IMR-90 (cell line): Measurements from ENCODE around the gene CACNA2D4. TPM values are rescaled to one million over a fixed set of nuclear protein-coding genes. Genes with fewer than 3 reads are reported as not detected.

Experiments used
- ATAC-seq: fragments of 200-7000 bp; cut with Tn5 transposase; 2 replicates; pipeline ENCODE4 v1.9.1; 2020; ENCODE audit warnings: low read depth, mild to moderate bottlenecking, moderate library complexity
- BruUV-seq: library from RNA; stranded (reverse); fragments of 400-500 nt; replicated peaks from 2 replicates; lab custom pipeline; 2021; lab: Mats Ljungman, UMichigan
- CTCF ChIA-PET: fragments of 300-600 bp; formaldehyde crosslinking; extraction: SDS; loops from one replicate; lab custom pipeline; 2021; ENCODE audit warnings: antibody characterized with exemption; lab: Yijun Ruan, JAX
- POLR2A ChIA-PET: fragments of 300-600 bp; sonication (Branson Sonifier 250); formaldehyde crosslinking; loops from one replicate; lab custom pipeline; 2022; ENCODE audit warnings: antibody characterized with exemption; ENCODE audit not compliant: unreplicated experiment; lab: Charles Lee
- DNase-seq: peaks from one replicate; pipeline ENCODE4 v3.0.0; 2013
- H2AFZ ChIP-seq: replicated peaks from 2 replicates; pipeline ENCODE3; 2013; ENCODE audit warnings: low read length, mild to moderate bottlenecking; ENCODE audit not compliant: poor library complexity
- H2AK5ac ChIP-seq: 2 replicates; pipeline ENCODE4 v1.6.1; 2013; ENCODE audit warnings: low read depth, low read length, inconsistent platforms
- H2AK9ac ChIP-seq: replicated peaks from 2 replicates; pipeline ENCODE3; 2013; ENCODE audit warnings: mild to moderate bottlenecking, low read depth, low read length, moderate library complexity; ENCODE audit not compliant: poor library complexity
- H2BK120ac ChIP-seq: 2 replicates; pipeline ENCODE4 v1.6.1; 2013; ENCODE audit warnings: low read depth, low read length, inconsistent platforms
- H2BK15ac ChIP-seq: 3 replicates; pipeline ENCODE4 v1.6.1; 2013; ENCODE audit warnings: low read depth, low read length, inconsistent platforms
- H2BK20ac ChIP-seq: 2 replicates; pipeline ENCODE4 v1.6.1; 2013; ENCODE audit warnings: low read depth, mild to moderate bottlenecking, inconsistent platforms, low read length, moderate library complexity
- H2BK5ac ChIP-seq: 2 replicates; pipeline ENCODE4 v1.6.1; 2013; ENCODE audit warnings: mild to moderate bottlenecking, low read depth, low read length, inconsistent platforms; ENCODE audit not compliant: poor library complexity, severe bottlenecking
- H3K14ac ChIP-seq: replicated peaks from 2 replicates; pipeline ENCODE4 v1.6.1; 2013; ENCODE audit warnings: low read depth, low read length, inconsistent platforms
- H3K18ac ChIP-seq: 2 replicates; pipeline ENCODE4 v1.6.1; 2013; ENCODE audit warnings: low read depth, low read length, control low read depth
- H3K23ac ChIP-seq: 2 replicates; pipeline ENCODE4 v1.6.1; 2013; ENCODE audit warnings: low read depth, low read length, inconsistent platforms
- H3K27ac ChIP-seq: 2 replicates; pipeline ENCODE4 v1.5.1; 2013; ENCODE audit warnings: mild to moderate bottlenecking, control low read depth, low read length; ENCODE audit not compliant: insufficient read depth
- H3K27me3 ChIP-seq: 2 replicates; pipeline ENCODE4 v1.6.1; 2013; ENCODE audit warnings: low read length; ENCODE audit not compliant: control insufficient read depth, insufficient read depth
- H3K36me3 ChIP-seq: 2 replicates; pipeline ENCODE4 v1.6.1; 2013; ENCODE audit warnings: low read length, mixed read lengths; ENCODE audit not compliant: control insufficient read depth, insufficient read depth
- H3K4ac ChIP-seq: 2 replicates; pipeline ENCODE4 v1.6.1; 2013; ENCODE audit warnings: low read depth, low read length, inconsistent platforms
- H3K4me1 ChIP-seq: 2 replicates; pipeline ENCODE4 v1.6.1; 2013; ENCODE audit warnings: low read length, mixed read lengths; ENCODE audit not compliant: control insufficient read depth, insufficient read depth
- H3K4me2 ChIP-seq: 2 replicates; pipeline ENCODE4 v1.6.1; 2013; ENCODE audit warnings: low read depth, mild to moderate bottlenecking, control low read depth, low read length, moderate library complexity
- H3K4me3 ChIP-seq: 2 replicates; pipeline ENCODE4 v1.5.1; 2013; ENCODE audit warnings: low read depth, mild to moderate bottlenecking, control low read depth, low read length, moderate library complexity; ENCODE audit not compliant: insufficient read depth
- H3K56ac ChIP-seq: 2 replicates; pipeline ENCODE4 v1.6.1; 2013; ENCODE audit warnings: low read length, inconsistent platforms; ENCODE audit not compliant: insufficient read depth; ENCODE audit errors: extremely low read depth
- H3K79me1 ChIP-seq, 2 experiments: 2 replicates each; pipeline ENCODE4 v1.6.1; 2013; ENCODE audit warnings: low read length in 2 of 2, inconsistent platforms in 1 of 2, low read depth in 1 of 2
- H3K9ac ChIP-seq: 2 replicates; pipeline ENCODE4 v1.6.1; 2013; ENCODE audit warnings: low read depth, low read length, control low read depth
- H3K9me1 ChIP-seq: 2 replicates; pipeline ENCODE4 v1.6.1; 2013; ENCODE audit warnings: low read length, inconsistent platforms; ENCODE audit not compliant: insufficient read depth
- H3K9me3 ChIP-seq: 2 replicates; pipeline ENCODE4 v1.6.1; 2013; ENCODE audit warnings: low read length; ENCODE audit not compliant: control insufficient read depth, insufficient read depth
- H4K20me1 ChIP-seq: 2 replicates; pipeline ENCODE4 v1.6.1; 2013; ENCODE audit warnings: low read length, inconsistent platforms; ENCODE audit not compliant: insufficient read depth
- H4K5ac ChIP-seq: 2 replicates; pipeline ENCODE4 v1.6.1; 2013; ENCODE audit warnings: mild to moderate bottlenecking, low read depth, low read length, control low read depth
- H4K8ac ChIP-seq, 2 experiments: 2 replicates each; pipeline ENCODE4 v1.6.1; 2013; ENCODE audit warnings: low read depth in 2 of 2, low read length in 2 of 2, control low read depth in 1 of 2, inconsistent platforms in 1 of 2
- H4K91ac ChIP-seq: 2 replicates; pipeline ENCODE4 v1.6.1; 2013; ENCODE audit warnings: low read depth, low read length, inconsistent platforms; ENCODE audit not compliant: insufficient read depth
- BHLHE40 ChIP-seq: fragments of 150-350 bp; IDR thresholded peaks from 2 replicates; pipeline ENCODE4 v1.6.1; 2016; ENCODE audit warnings: mild to moderate bottlenecking, low read depth, low read length
- CEBPB ChIP-seq: IDR thresholded peaks from 2 replicates; pipeline ENCODE4 v1.6.1; 2012; ENCODE audit warnings: low read depth, low read length, improper control_type of control experiment
- CHD1 ChIP-seq: IDR thresholded peaks from 2 replicates; pipeline ENCODE4 v1.6.1; 2012; ENCODE audit warnings: low read depth, low read length, improper control_type of control experiment
- ELK1 ChIP-seq: fragments of 150-350 bp; IDR thresholded peaks from 2 replicates; pipeline ENCODE4 v1.6.1; 2016; ENCODE audit warnings: low read depth, mild to moderate bottlenecking, low read length, moderate library complexity, borderline replicate concordance
- MAZ ChIP-seq: IDR thresholded peaks from 2 replicates; pipeline ENCODE4 v1.6.1; 2012; ENCODE audit warnings: low read depth, mild to moderate bottlenecking, low read length, improper control_type of control experiment, moderate library complexity, borderline replicate concordance
- MXI1 ChIP-seq: IDR thresholded peaks from 2 replicates; pipeline ENCODE4 v1.6.1; 2012; ENCODE audit warnings: low read depth, mild to moderate bottlenecking, low read length, moderate library complexity, borderline replicate concordance
- NFE2L2 ChIP-seq: fragments of 150-350 bp; IDR thresholded peaks from 2 replicates; pipeline ENCODE4 v1.6.1; 2016; ENCODE audit warnings: low read depth, mild to moderate bottlenecking, low read length
- POLR2A ChIP-seq: IDR thresholded peaks from 2 replicates; pipeline ENCODE4 v1.6.1; 2012; ENCODE audit warnings: mild to moderate bottlenecking, low read depth, low read length
- RFX5 ChIP-seq: IDR thresholded peaks from 2 replicates; pipeline ENCODE4 v1.8.0; 2012; ENCODE audit warnings: low read depth, mild to moderate bottlenecking, low read length, moderate library complexity
- USF2 ChIP-seq: fragments of 150-350 bp; IDR thresholded peaks from 2 replicates; pipeline ENCODE4 v1.6.1; 2017; ENCODE audit warnings: mild to moderate bottlenecking, antibody characterized with exemption, low read length, low read depth
- WGBS, 2 experiments: methylation state at CpG; one replicate each; pipeline versions ENCODE4 v1.1.5 to v1.1.7; 2013; ENCODE audit warnings: missing lambda C conversion rate in 2 of 2; ENCODE audit not compliant: insufficient read length in 1 of 2; ENCODE audit errors: extremely low coverage in 2 of 2; 5-methylcytosine and 5-hydroxymethylcytosine counted together
- dilution Hi-C: fragments of 300-500 bp; cut with HindIII; formaldehyde crosslinking; loops from one replicate; pipeline ENCODE4 v1.14.3; 2018; ENCODE audit warnings: low sequenced_read_pairs; ENCODE audit not compliant: unreplicated experiment
- in situ Hi-C: fragments of 300-500 bp; cut with MboI; formaldehyde crosslinking; loops from 3 replicates; pipeline ENCODE4 v1.14.3; 2019; ENCODE audit warnings: low sequenced_read_pairs, inconsistent platforms, mixed read lengths
- intact Hi-C: fragments of 100-400 bp; cut with micrococcal nuclease; formaldehyde crosslinking; loops from 2 replicates; pipeline ENCODE4 v1.10.0; 2022
- polyA plus RNA-seq, 3 experiments: library from polyadenylated mRNA; depleted of rRNA; stranded (reverse); fragments of >200 nt; gene quantifications; 2 replicates each; pipeline ENCODE4 v1.2.3, GENCODE V29; 2012; ENCODE audit warnings: low replicate concordance in 1 of 3
- total RNA-seq: library from RNA; depleted of rRNA; stranded (reverse); fragments of >200 nt; gene quantifications from 2 replicates; pipeline ENCODE4 v1.2.3, GENCODE V29; 2012

The CACNA2D4 gene
- total and polyA plus RNA-seq, 2 of the 4 experiments (the other 2 are of a cell fraction): 0.18 to 0.22 TPM

GRCh38 chr12:1835211-1836131, 83.0 kb downstream of the CACNA2D4 start:
- no peak overlapping the region for H2BK20ac ChIP-seq
- no peak overlapping the region for H3K9ac ChIP-seq
- no peaks in the 10 kb centered on the region for H3K79me1 ChIP-seq
- no peak overlapping the region for H2AK5ac ChIP-seq
- TF ChIP-seq USF2 (no peak), MAZ (no peak), BHLHE40 (no peak), CHD1 (no peak), CEBPB (no peak), ELK1 (no peak), MXI1 (no peak), NFE2L2 (no peak), POLR2A (no peak), RFX5 (no peak)
- no peak overlapping the region for H3K27ac ChIP-seq
- H3K18ac ChIP-seq: no peak overlapping the region
- H4K8ac ChIP-seq: no peak overlapping the region
- H3K4me3 ChIP-seq: no peak overlapping the region
- no peaks in the 10 kb centered on the region for H3K4me1 ChIP-seq
- dilution Hi-C loops (no loop called here), in situ Hi-C loops (no loop called here), intact Hi-C loops (no loop called here)
- H2BK5ac ChIP-seq: no peak overlapping the region
- no peak overlapping the region for H3K23ac ChIP-seq
- no peaks in the 10 kb centered on the region for H3K9me1 ChIP-seq
- DNase-seq (no peak), ATAC-seq (no peak)
- no peak overlapping the region for H3K56ac ChIP-seq
- H3K4me2 ChIP-seq: no peak overlapping the region
- no peak overlapping the region for H2BK120ac ChIP-seq
- CTCF ChIA-PET: no interaction called here
- H4K20me1 ChIP-seq: no peaks in the 10 kb centered on the region; the same call in 1 of the 2 replicates
- peaks cover 44% of the 10 kb centered on the region for H3K27me3 ChIP-seq
- H2AK9ac ChIP-seq: no peak overlapping the region
- no peaks in the 10 kb centered on the region for H3K9me3 ChIP-seq
- no peak overlapping the region for H3K14ac ChIP-seq
- POLR2A ChIA-PET: no interaction called here
- no peaks in the 10 kb centered on the region for H3K36me3 ChIP-seq
- WGBS, 2 experiments: 66% methylated on average over 6 of the region's 22 CpGs; no CpG with 5 or more reads in 1 of the 2 experiments
- H2BK15ac ChIP-seq: no peak overlapping the region
- H2AFZ ChIP-seq: no peak overlapping the region
- H3K4ac ChIP-seq: no peak overlapping the region
- BruUV-seq: no TSS peak
- no peak overlapping the region for H4K5ac ChIP-seq
- no peak overlapping the region for H4K91ac ChIP-seq
